Measurements from ENCODE around the gene PTGDR. TPM values are rescaled to one million over a fixed set of nuclear protein-coding genes. Genes with fewer than 3 reads are reported as not detected.

The PTGDR gene
- total and polyA plus RNA-seq, 9 of the 15 experiments (the other 6 are each of a cell fraction or from before 2014, with no cell fraction given) = not detected

- FAIRE-seq = no peak
- Histone ChIP-seq H2AFZ (ENCODE audit: low read depth, low read length) (no peak overlapping the region), H3K27me3 (ENCODE audit: control insufficient read depth in 2 of 2, insufficient read depth in 2 of 2, low read length in 2 of 2) (peaks cover 0 to 21% of the 10 kb centered on the region in 2 experiments; a peak in 2 of 5 replicates), H3K4me2 (ENCODE audit: insufficient read depth, low read length) (no peak overlapping the region), H3K79me2 (ENCODE audit: control insufficient read depth, insufficient read depth, low read length) (no peaks in the 10 kb centered on the region), H3K9ac (ENCODE audit: insufficient read depth in 1 of 2, low read depth in 2 of 2, low read length in 2 of 2) (no peak overlapping the region), H3K4me1 (replicated peaks in 1 of 2; ENCODE audit: control insufficient read depth in 2 of 2, insufficient read depth in 2 of 2, low read length in 2 of 2) (no peaks in the 10 kb centered on the region), H3K9me3 (replicated peaks; ENCODE audit: control insufficient read depth, insufficient read depth, low read depth, low read length) (no peaks in the 10 kb centered on the region), H3K4me3 (no peak overlapping the region), H3K36me3 (ENCODE audit: control insufficient read depth, insufficient read depth, low read length) (no peaks in the 10 kb centered on the region), H3K27ac (ENCODE audit: extremely low read depth, low read depth, low read length) (no peak overlapping the region), H4K20me1 (replicated peaks; ENCODE audit: control insufficient read depth, insufficient read depth, low read length) (no peaks in the 10 kb centered on the region), H3K9me1 (ENCODE audit: control insufficient read depth, insufficient read depth, low read length) (no peaks in the 10 kb centered on the region)
- no peak for TF ChIP-seq CTCF (IDR thresholded peaks at IDR 0.05 in 2 of 3, conservative IDR thresholded peaks at IDR 0.05 in 1 of 3; ENCODE audit: insufficient read depth in 2 of 3, low read depth in 1 of 3, low read length in 3 of 3)
- no peak for TF ChIP-seq HOXB6 (CRISPR knock-in tag; IDR thresholded peaks at IDR 0.05; ENCODE audit: borderline replicate concordance)
- BruUV-seq (replicated peaks) = no TSS peak
- ATAC-seq = no peak
- in situ Hi-C loops (cut with MboI) (no loop called here), intact Hi-C loops (cut with micrococcal nuclease) (loop anchor here (10.0 kb wide), 1 partner anchor 275 kb away; no protein-coding TSS in a partner anchor)
- POLR2A ChIA-PET = no interaction called here
- WGBS (ENCODE audit: insufficient coverage, low coverage, missing lambda C conversion rate) = 0% methylated on average over 7 of the region's 8 CpGs
- no peak for DNase-seq (ENCODE audit: extremely low read depth in 1 of 4, low spot score in 3 of 4)
- CTCF ChIA-PET (ENCODE audit: low intra/inter-chr PET ratio) = no interaction called here
Observed at GRCh38 chr14:52269982-52270381, 2.5 kb downstream of the PTGDR start.

- intact Hi-C loops (cut with micrococcal nuclease) = loop anchor here (10.0 kb wide), 1 partner anchor 277 kb away; no protein-coding TSS in a partner anchor
- Histone ChIP-seq H3K79me2 (ENCODE audit: control insufficient read depth, insufficient read depth, low read length) (no peaks in the 10 kb centered on the region), H3K9me3 (replicated peaks; ENCODE audit: control insufficient read depth, insufficient read depth, low read depth, low read length) (no peaks in the 10 kb centered on the region), H3K9me1 (ENCODE audit: control insufficient read depth, insufficient read depth, low read length) (no peaks in the 10 kb centered on the region), H3K4me1 (replicated peaks in 1 of 2; ENCODE audit: control insufficient read depth in 2 of 2, insufficient read depth in 2 of 2, low read length in 2 of 2) (no peaks in the 10 kb centered on the region), H3K36me3 (ENCODE audit: control insufficient read depth, insufficient read depth, low read length) (no peaks in the 10 kb centered on the region), H3K4me2 (ENCODE audit: insufficient read depth, low read length) (no peak overlapping the region), H3K27me3 (ENCODE audit: control insufficient read depth in 2 of 2, insufficient read depth in 2 of 2, low read length in 2 of 2) (peaks cover 0 to 21% of the 10 kb centered on the region in 2 experiments; a peak in 2 of 5 replicates), H3K27ac (ENCODE audit: extremely low read depth, low read depth, low read length) (no peak overlapping the region), H3K9ac (ENCODE audit: insufficient read depth in 1 of 2, low read depth in 2 of 2, low read length in 2 of 2) (no peak overlapping the region), H4K20me1 (replicated peaks; ENCODE audit: control insufficient read depth, insufficient read depth, low read length) (no peaks in the 10 kb centered on the region), H2AFZ (ENCODE audit: low read depth, low read length) (no peak overlapping the region), H3K4me3 (no peak overlapping the region)
- ATAC-seq (no peak), FAIRE-seq (no peak), DNase-seq (ENCODE audit: extremely low read depth in 1 of 4, low spot score in 3 of 4) (no peak)
- ChIA-PET CTCF (ENCODE audit: low intra/inter-chr PET ratio) (no interaction called here), POLR2A (no interaction called here)
- no TSS peak for BruUV-seq (replicated peaks)
- WGBS (ENCODE audit: insufficient coverage, low coverage, missing lambda C conversion rate) = 0% methylated on average over 1 of the region's 1 CpG
- TF ChIP-seq ZNF133 (CRISPR knock-in tag; IDR thresholded peaks at IDR 0.05) (no peak), MEF2D (tag; conservative IDR thresholded peaks at IDR 0.05; ENCODE audit: low read depth) (no peak)
- in situ Hi-C loops (cut with MboI) = no loop called here
Observed at GRCh38 chr14:52271538-52271937, 4.0 kb downstream of the PTGDR start.
